HG03575 (cell line): ENCODE results near the gene TIGD1.

Source experiments
- ATAC-seq: cut with Tn5 transposase; IDR thresholded peaks from one replicate; pipeline ENCODE4 v1.9.1; 2021; ENCODE audit not compliant: unreplicated experiment, insufficient number of reproducible peaks, low FRiP score; ENCODE audit errors: extremely low read depth

TIGD1 gene

GRCh38 chr2:232527905-232528470 is 22.4 kb downstream of the TIGD1 start:
- ATAC-seq = no peak

DNA sequence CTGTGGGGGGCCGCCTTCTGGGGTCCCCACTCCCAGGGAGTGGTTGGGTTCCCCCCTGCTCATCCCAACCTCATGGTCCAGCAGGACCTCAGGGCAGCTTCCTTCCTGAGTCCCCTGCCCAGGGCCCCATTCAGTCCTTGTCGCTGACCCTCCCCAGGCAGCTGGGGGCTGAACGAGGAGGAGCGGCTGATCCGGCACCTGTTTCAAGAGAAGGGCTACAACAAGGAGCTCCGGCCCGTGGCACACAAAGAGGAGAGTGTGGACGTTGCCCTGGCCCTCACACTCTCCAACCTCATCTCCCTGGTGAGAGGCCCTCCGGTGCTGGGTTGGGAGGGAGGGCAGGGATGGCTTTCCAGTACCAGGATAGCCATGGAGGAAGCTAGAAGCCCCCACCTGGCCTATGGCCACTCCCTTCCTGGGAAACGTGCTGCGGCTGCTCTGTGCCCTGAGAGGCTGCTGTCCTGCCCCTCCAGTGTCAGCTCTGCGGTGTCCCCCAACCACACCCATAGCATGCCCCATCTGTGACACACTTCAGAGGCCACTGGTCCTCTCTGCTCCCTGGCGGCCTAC is 23.9 kb downstream of the TIGD1 start:
- no peak for ATAC-seq

- ATAC-seq = no peak
These were observed 24.5 kb downstream of the TIGD1 start, which contains the start of gene CHRND for GRCh38 chr2:232525791-232526371. Gene CHRND (plus strand): TSS chr2:232526160. CDS start chr2:232526216, 56 bp downstream.

DNA sequence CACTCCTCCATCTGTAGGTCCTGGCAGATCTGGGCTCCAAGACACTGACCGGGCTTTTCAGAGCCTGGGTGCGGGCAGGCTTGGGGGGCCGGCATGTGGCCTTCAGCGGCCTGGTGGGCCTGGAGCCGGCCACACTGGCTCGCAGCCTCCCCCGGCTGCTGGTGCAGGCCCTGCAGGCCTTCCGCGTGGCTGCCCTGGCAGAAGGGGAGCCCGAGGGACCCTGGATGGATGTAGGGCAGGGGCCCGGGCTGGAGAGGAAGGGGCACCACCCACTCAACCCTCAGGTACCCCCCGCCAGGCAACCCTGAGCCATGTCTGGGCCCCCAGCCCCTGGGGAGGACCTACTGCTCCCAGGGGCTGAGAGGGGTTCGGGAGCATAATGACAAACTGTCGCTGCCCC is 25.2 kb downstream of the TIGD1 start:
- ATAC-seq = no peak

- ATAC-seq = no peak
These were observed 25.6 kb downstream of the TIGD1 start for GRCh38 chr2:232524771-232525170.

DNA sequence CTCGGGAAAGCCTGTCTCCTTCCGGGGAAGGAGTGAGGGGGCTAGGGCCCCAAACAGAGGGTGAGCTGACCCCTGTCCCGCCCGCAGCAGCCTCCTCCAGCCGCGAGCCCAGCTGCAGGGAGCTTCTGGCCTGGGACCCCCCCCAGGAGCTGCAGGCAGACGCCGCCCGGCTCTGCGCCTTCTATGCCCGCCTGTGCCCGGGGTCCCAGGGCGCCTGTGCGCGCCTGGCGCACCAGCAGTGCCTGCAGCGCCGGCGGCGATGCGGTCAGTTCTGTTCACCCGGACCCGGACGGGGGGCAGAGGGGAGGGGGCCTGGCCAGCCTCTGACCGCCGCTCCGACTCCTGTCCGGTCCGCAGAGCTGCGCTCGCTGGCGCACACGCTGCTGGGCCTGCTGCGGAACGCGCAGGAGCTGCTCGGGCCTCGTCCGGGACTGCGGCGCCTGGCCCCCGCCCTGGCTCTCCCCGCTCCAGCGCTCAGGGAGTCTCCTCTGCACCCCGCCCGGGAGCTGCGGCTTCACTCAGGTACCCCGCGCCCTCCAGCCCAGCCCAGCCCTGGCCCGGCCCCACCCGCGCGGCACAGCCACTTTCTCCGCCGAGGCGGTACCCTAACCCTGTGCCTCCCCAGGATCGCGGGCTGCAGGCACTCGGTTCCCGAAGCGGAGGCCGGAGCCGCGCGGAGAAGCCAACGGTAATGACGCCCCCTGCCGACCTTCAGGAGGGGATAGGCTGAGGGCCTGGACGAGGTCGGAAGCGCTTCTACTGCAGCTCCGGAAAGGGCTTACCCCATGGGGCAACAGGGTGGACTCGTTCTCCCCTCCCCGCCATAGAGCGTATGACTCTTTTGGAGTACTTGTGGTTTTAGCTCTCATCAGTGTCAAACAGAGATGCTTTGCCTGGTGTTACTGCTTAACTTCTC is 26.4 kb downstream of the TIGD1 start:
- no peak for ATAC-seq

DNA sequence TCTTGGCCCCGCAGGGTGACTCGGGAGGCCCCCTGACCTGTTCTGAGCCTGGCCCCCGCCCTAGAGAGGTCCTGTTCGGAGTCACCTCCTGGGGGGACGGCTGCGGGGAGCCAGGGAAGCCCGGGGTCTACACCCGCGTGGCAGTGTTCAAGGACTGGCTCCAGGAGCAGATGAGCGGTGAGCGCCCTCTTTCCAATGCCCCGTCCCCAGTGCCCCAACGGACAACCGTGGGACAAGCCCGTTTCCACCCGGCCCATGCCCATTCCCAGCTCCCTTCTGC is 27.0 kb downstream of the TIGD1 start:
- no peak for ATAC-seq

- ATAC-seq = no peak
These were observed 27.5 kb downstream of the TIGD1 start for GRCh38 chr2:232522623-232523401.

- ATAC-seq = no peak
These were observed 28.3 kb downstream of the TIGD1 start for GRCh38 chr2:232521959-232522622.

DNA sequence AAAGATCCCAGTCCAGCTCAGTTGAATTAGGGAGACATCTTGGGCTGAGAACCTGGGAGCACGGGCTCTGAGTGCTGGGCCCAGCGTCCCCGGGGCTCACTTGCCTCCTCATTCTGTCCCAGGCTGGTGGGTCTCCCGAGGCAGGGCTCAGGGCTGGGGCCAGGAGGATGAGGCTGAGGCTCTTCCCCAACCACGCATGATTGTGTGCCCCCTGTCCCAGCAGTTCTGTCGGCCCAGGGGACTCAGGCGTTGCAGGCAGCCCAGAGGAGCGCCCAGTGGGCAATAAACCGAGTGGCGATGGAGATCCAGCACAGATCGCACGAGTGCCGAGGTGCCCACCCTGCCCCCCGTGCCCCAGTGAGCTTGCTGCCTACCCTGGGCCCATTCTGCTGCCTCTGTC is 29.3 kb downstream of the TIGD1 start:
- no peak for ATAC-seq

GRCh38 chr2:232520489-232520888 is 29.9 kb downstream of the TIGD1 start:
- ATAC-seq = no peak

- ATAC-seq = no peak
These were observed 30.5 kb downstream of the TIGD1 start, which contains the start of gene PRSS56 for GRCh38 chr2:232519581-232520438. Gene PRSS56 (plus strand): TSS chr2:232520388. CDS start chr2:232520599, 211 bp downstream.

- no peak for ATAC-seq
These were observed 31.5 kb downstream of the TIGD1 start for GRCh38 chr2:232518844-232519243.

DNA sequence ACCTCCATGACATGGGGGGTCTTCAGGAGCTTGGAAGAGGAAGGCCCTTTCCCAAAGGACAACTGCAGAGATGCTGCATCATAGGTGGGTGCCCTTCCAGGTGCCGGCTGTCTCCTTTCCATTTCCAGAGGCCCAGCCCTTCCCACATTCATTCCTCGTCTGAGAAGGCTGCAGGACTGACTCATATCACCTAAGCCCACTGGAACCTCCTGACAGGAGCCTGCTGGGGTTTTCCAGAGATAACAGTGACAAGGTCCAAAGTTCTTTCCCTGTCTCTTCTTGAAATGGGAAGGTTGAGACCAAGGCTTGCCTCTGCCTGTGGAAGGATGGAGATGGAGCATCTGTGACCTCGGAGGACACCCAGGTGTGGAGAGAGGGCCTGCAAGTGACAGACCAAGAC is 33.8 kb downstream of the TIGD1 start:
- ATAC-seq = no peak

GRCh38 chr2:232515639-232516038 is 34.7 kb downstream of the TIGD1 start:
- no peak for ATAC-seq

DNA sequence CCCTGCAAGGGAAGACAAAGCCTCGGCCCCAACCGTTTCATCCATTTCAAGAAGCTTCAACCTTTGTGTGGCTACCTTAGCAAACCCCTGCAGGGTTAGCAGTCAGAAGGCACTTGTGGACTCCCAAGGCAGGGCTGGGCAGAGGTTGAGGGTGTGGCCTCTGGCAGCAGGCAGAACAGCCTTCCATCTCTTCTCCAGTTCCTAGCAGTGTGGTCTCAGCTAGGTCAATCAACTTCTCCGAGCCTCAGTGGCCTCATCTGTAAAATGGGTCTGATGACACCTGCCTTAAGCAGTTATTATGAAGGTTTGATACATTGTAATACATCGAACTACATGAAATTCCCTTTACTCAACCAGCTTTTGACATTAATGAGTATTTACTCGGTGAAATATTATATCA is 37.0 kb downstream of the TIGD1 start:
- no peak for ATAC-seq

DNA sequence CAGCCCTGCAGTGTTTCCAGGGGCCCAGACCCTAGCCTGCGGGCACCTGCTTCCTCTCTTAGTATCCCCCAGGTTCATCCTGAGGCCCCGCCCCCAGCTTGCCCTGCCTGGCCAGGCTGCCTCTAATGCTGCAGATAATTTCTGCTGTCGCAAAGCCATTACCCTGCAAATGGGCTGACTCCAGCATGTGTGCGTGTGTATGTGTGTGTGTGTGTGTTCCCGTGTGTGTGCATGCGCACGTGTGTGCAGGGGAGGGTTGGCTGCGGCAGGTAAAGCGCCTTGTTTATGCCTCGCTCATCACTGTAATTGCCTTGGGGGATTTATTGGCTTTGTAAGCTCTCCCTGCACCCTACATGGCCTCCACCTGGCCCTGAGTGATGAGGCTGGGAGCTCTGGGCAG is 37.8 kb downstream of the TIGD1 start:
- no peak for ATAC-seq

- no peak for ATAC-seq
These were observed 38.9 kb downstream of the TIGD1 start for GRCh38 chr2:232511336-232511890.
